GM23338 (cell line): ENCODE measurements around the gene PLA2G6. TPM values are rescaled to one million over a fixed set of nuclear protein-coding genes. Genes with fewer than 3 reads are reported as not detected.

Experiments
- ATAC-seq: fragments of 200-7000 bp; cut with Tn5 transposase; 3 replicates; pipeline ENCODE4 v1.9.1; 2020
- DNase-seq: peaks from one replicate; pipeline ENCODE4 v3.0.0-alpha.2; 2015; ENCODE audit warnings: low spot score
- H2AFZ ChIP-seq: fragments of 200-600 bp; sonication (generic); 2 replicates; pipeline ENCODE4 v1.8.0; 2016; ENCODE audit warnings: antibody characterized with exemption, mild to moderate bottlenecking, moderate library complexity
- H3F3A ChIP-seq: fragments of 200-600 bp; sonication (generic); replicated peaks from 2 replicates; pipeline ENCODE4 v1.8.0; 2017; ENCODE audit warnings: antibody characterized with exemption, mixed run types, low read depth
- H3K27ac ChIP-seq: fragments of 200-600 bp; sonication (generic); 2 replicates; pipeline ENCODE4 v1.6.1; 2016; ENCODE audit warnings: low read depth
- H3K27me3 ChIP-seq: fragments of 200-600 bp; sonication (generic); 2 replicates; pipeline ENCODE4 v1.8.0; 2016; ENCODE audit warnings: mild to moderate bottlenecking, mixed run types, moderate library complexity; ENCODE audit not compliant: insufficient read depth
- H3K36me3 ChIP-seq: fragments of 200-600 bp; sonication (generic); 2 replicates; pipeline ENCODE4 v1.8.0; 2016; ENCODE audit warnings: mild to moderate bottlenecking; ENCODE audit not compliant: insufficient read depth
- H3K4me1 ChIP-seq: fragments of 200-600 bp; sonication (generic); 2 replicates; pipeline ENCODE4 v1.8.0; 2016; ENCODE audit warnings: mild to moderate bottlenecking, moderate library complexity; ENCODE audit not compliant: insufficient read depth
- H3K4me2 ChIP-seq: fragments of 200-600 bp; sonication (generic); 2 replicates; pipeline ENCODE4 v1.7.1; 2017; ENCODE audit warnings: mixed run types
- H3K4me3 ChIP-seq: fragments of 200-600 bp; sonication (generic); 2 replicates; pipeline ENCODE4 v1.6.1; 2016; ENCODE audit warnings: mixed run types
- H3K79me2 ChIP-seq: fragments of 200-600 bp; sonication (generic); replicated peaks from 2 replicates; pipeline ENCODE4 v1.8.0; 2017; ENCODE audit warnings: mild to moderate bottlenecking; ENCODE audit not compliant: insufficient read depth
- H3K9me2 ChIP-seq: fragments of 200-600 bp; sonication (generic); 2 replicates; pipeline ENCODE4 v1.8.0; 2017; ENCODE audit not compliant: insufficient read depth
- H4K20me1 ChIP-seq: fragments of 200-600 bp; sonication (generic); replicated peaks from 2 replicates; pipeline ENCODE4 v1.8.0; 2017; ENCODE audit warnings: mild to moderate bottlenecking; ENCODE audit not compliant: insufficient read depth
- H3K27ac Mint-ChIP-seq: 2 replicates; pipeline ENCODE4 v1.8.0; 2020; ENCODE audit warnings: inconsistent platforms, mild to moderate bottlenecking, moderate library complexity, mixed read lengths
- H3K27me3 Mint-ChIP-seq: 3 replicates; pipeline ENCODE4 v1.8.0; 2022; ENCODE audit warnings: low read depth, mild to moderate bottlenecking, moderate library complexity, mixed read lengths, inconsistent platforms; ENCODE audit not compliant: insufficient read depth, poor library complexity
- H3K36me3 Mint-ChIP-seq: 3 replicates; pipeline ENCODE4 v1.8.0; 2021; ENCODE audit warnings: low read depth, mild to moderate bottlenecking, inconsistent platforms, moderate library complexity, mixed read lengths
- H3K4me1 Mint-ChIP-seq: 3 replicates; pipeline ENCODE4 v1.8.0; 2020; ENCODE audit warnings: mild to moderate bottlenecking, inconsistent platforms, mixed read lengths
- H3K4me3 Mint-ChIP-seq: 3 replicates; pipeline ENCODE4 v1.8.0; 2021; ENCODE audit warnings: moderate library complexity, mild to moderate bottlenecking, inconsistent platforms, mixed read lengths
- H3K9me3 Mint-ChIP-seq: 3 replicates; pipeline ENCODE4 v1.8.0; 2020; ENCODE audit warnings: moderate library complexity, mild to moderate bottlenecking, inconsistent platforms, mixed read lengths
- CREB1 ChIP-seq: fragments of 250-450 bp; sonication (Bioruptor Pico); IDR thresholded peaks from 2 replicates; pipeline ENCODE4 v1.5.0; 2020; ENCODE audit warnings: low read depth, mild to moderate bottlenecking, moderate library complexity
- POLR2AphosphoS5 ChIP-seq: IDR thresholded peaks from 2 replicates; pipeline ENCODE4 v1.6.1; 2016; ENCODE audit warnings: antibody characterized with exemption, low read depth
- REST ChIP-seq: IDR thresholded peaks from one replicate; pipeline ENCODE4 v1.6.1; 2018; ENCODE audit warnings: antibody characterized with exemption; ENCODE audit not compliant: unreplicated experiment
- STAT1 ChIP-seq: IDR thresholded peaks from one replicate; pipeline ENCODE4 v1.6.1; 2016; ENCODE audit warnings: antibody characterized with exemption; ENCODE audit not compliant: unreplicated experiment
- long read RNA-seq: library from polyadenylated mRNA; unstranded; transcript quantifications from one replicate; pipeline ENCODE4 v2.0.0, GENCODE V29; 2020; ENCODE audit not compliant: unreplicated experiment
- polyA plus RNA-seq: library from polyadenylated mRNA; unstranded; fragments of >200 nt; fragmentation: Nextera tagmentation; extraction: Ambion mirVana; gene quantifications from 2 replicates; pipeline ENCODE4 v1.2.1, GENCODE V29; 2016
- total RNA-seq: library from RNA; depleted of rRNA; stranded (reverse); fragments of >200 nt; shearing (Covaris generic); gene quantifications from 2 replicates; pipeline ENCODE4 v1.2.3, GENCODE V29; 2014; rRNA removed
- TF ChIP-seq, protein P1 (sequence below): IDR thresholded peaks from 2 replicates; pipeline ENCODE4 v1.6.1; 2016; ENCODE audit warnings: antibody characterized with exemption

PLA2G6 gene
- 6.3 and 12.6 TPM in 2 replicates for total RNA-seq
- 4.5 and 5.8 TPM in 2 replicates for polyA plus RNA-seq
- long read RNA-seq, partial matches to known transcripts = 0 of 1 reads
- long read RNA-seq, other reads (novel, unspliced or antisense) = 1 of 1 reads

DNA sequence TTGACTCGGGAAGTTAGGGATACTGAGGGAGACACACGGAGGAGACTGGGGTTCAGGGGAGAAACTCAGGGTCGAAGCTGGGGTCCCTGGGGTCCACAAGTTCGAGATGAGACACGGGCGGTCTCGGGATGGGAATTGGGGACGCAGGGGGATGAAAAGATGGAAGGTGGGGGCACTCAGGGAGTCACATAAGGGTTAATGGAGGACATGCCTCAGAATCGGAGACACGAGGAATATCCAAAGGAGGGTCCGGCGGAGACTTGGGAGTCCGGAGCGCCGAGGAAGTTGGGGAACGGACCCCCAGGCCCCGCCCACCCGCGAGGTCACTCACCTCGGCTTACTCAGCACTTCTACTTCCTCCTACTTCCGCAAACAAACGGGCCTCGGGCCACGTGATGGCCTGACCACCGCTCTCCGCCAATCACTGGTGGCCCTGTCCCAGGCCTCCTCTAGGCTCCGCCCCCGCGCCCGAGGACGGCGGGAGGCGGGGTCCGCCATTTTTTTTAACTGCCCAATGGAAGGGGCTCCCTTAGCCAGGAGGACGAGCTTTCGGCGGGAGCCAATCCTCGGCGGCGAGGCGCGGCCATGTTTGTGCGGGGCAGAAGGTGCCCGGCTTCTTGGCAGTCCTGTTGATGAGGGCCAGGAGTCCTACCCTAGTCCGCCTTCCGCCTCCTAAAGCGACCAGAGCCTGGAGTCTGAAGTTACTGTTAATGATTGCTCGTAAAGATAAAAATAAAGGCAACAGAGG lies at the start of gene PLA2G6:
Gene PLA2G6, minus strand, starts transcription at position 378 of the 748 bp plus-strand sequence. CDS start 12,404 bp downstream, outside the sequence.
- Mint-ChIP-seq H3K27me3 (peaks cover 16% of the 10 kb centered on the region), H3K27ac (peak within 1 kb of the TSS; percentile 100), H3K9me3 (no peaks in the 10 kb centered on the region; the same call in 1 of the 3 replicates), H3K36me3 (peaks cover 5% of the 10 kb centered on the region; the same call in 2 of the 3 replicates), H3K4me3 (peak within 1 kb of the TSS; percentile 85), H3K4me1 (peaks cover 32% of the 10 kb centered on the region)
- H3F3A ChIP-seq = peaks cover 8% of the 10 kb centered on the region; the same call in 1 of the 2 replicates
- peak within 1 kb of the TSS; percentile 58 for H3K4me3 ChIP-seq
- H3K79me2 ChIP-seq = no peaks in the 10 kb centered on the region
- H3K9me2 ChIP-seq = no peaks in the 10 kb centered on the region
- no peaks in the 10 kb centered on the region for H3K36me3 ChIP-seq
- peak within 1 kb of the TSS; percentile 94 for H3K27ac ChIP-seq
- peak within 1 kb of the TSS; percentile 80 for H3K4me2 ChIP-seq
- peak; percentile 99 for DNase-seq
- no peaks in the 10 kb centered on the region for H4K20me1 ChIP-seq
- H3K27me3 ChIP-seq = no peaks in the 10 kb centered on the region
- peak; percentile 85 for ATAC-seq
- peak within 1 kb of the TSS; percentile 12; the same call in 1 of the 2 replicates for H2AFZ ChIP-seq
- no peak for TF ChIP-seq STAT1
- no peak for TF ChIP-seq REST
- TF ChIP-seq, protein P1, sequence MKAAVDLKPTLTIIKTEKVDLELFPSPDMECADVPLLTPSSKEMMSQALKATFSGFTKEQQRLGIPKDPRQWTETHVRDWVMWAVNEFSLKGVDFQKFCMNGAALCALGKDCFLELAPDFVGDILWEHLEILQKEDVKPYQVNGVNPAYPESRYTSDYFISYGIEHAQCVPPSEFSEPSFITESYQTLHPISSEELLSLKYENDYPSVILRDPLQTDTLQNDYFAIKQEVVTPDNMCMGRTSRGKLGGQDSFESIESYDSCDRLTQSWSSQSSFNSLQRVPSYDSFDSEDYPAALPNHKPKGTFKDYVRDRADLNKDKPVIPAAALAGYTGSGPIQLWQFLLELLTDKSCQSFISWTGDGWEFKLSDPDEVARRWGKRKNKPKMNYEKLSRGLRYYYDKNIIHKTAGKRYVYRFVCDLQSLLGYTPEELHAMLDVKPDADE = 0 out of 2 replicates have a peak, but pooled peaks have one; percentile 41
- TF ChIP-seq CREB1 (CRISPR knock-in tag) = 0 out of 2 replicates have a peak, but pooled peaks have one; percentile 38
- TF ChIP-seq POLR2AphosphoS5 = peak; percentile 20; the same call in 1 of the 2 replicates
- peaks cover 15% of the 10 kb centered on the region for H3K4me1 ChIP-seq

DNA sequence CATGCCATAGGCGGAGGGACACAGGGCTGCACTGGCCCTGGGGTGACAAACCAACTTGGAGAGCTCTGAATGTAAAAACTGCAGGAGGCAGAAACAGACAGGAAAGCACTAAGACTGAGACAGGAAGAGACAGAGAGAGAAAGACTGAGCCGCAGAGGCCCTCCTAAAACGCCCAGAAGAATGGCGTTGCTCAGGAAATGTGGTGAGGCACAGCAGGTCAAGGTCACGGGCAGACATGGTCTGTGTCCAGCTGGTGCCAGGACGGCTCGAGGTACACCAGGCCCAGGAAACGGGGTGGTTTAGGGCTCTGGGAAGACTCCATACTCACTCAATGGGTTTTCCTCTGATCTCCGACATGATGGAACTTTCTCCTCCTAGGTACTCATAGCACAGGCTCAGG lies 49.3 kb upstream of the PLA2G6 start:
- H3K4me1 ChIP-seq = no peaks in the 10 kb centered on the region
- TF ChIP-seq STAT1 = no peak
- no peaks in the 10 kb centered on the region for H3K79me2 ChIP-seq
- H3K27ac ChIP-seq = no peak overlapping the region
- H3K4me2 ChIP-seq = no peak overlapping the region
- Mint-ChIP-seq H3K9me3 (no peaks in the 10 kb centered on the region; the same call in 2 of the 3 replicates), H3K4me3 (no peak overlapping the region; the same call in 2 of the 3 replicates), H3K4me1 (no peaks in the 10 kb centered on the region), H3K27me3 (peaks cover 5% of the 10 kb centered on the region), H3K27ac (no peak overlapping the region), H3K36me3 (peaks cover 38% of the 10 kb centered on the region)
- no peaks in the 10 kb centered on the region for H3K27me3 ChIP-seq
- H2AFZ ChIP-seq = no peak overlapping the region
- H3K36me3 ChIP-seq = peaks cover 5% of the 10 kb centered on the region; the same call in 1 of the 2 replicates
- no peak for DNase-seq
- no peak for ATAC-seq
- peaks cover 13% of the 10 kb centered on the region for H4K20me1 ChIP-seq
- H3K9me2 ChIP-seq = no peaks in the 10 kb centered on the region
- H3F3A ChIP-seq = no peaks in the 10 kb centered on the region
- no peak overlapping the region for H3K4me3 ChIP-seq
